Fibroblast of the aortic adventitia (primary cell): ENCODE data around the gene ZNF135. TPM values are rescaled to one million over a fixed set of nuclear protein-coding genes. Genes with fewer than 3 reads are reported as not detected.

Experiments
- DNase-seq: peaks from one replicate; pipeline ENCODE4 v3.0.0-alpha.2; 2010; ENCODE audit warnings: low read depth
- H3K4me3 ChIP-seq: 2 replicates; pipeline ENCODE4 v1.5.1; 2011; ENCODE audit warnings: low read depth, mild to moderate bottlenecking, control low read depth, low read length, moderate library complexity
- CTCF ChIP-seq: IDR thresholded peaks from 2 replicates; pipeline ENCODE4 v1.5.1; 2011; ENCODE audit warnings: mild to moderate bottlenecking, low read length, control low read depth, inconsistent platforms; ENCODE audit not compliant: insufficient read depth
- total RNA-seq: library from RNA; depleted of rRNA; stranded (reverse); fragments of >200 nt; gene quantifications from 2 replicates; pipeline ENCODE4 v1.2.3, GENCODE V29; 2012; ENCODE audit warnings: low replicate concordance

The ZNF135 gene
- total RNA-seq, 1 donor, result 2.2 TPM

GRCh38 chr19:58021541-58022282 is 37.4 kb upstream of the ZNF135 start:
- no peak overlapping the region for H3K4me3 ChIP-seq
- TF ChIP-seq CTCF, result peak; percentile 29
- peak; percentile 40 for DNase-seq

- DNase-seq, result no peak
- no peak for TF ChIP-seq CTCF
- H3K4me3 ChIP-seq, result no peak overlapping the region
These were observed 36.8 kb upstream of the ZNF135 start for GRCh38 chr19:58022283-58022660.

- no peak for DNase-seq
- no peak for TF ChIP-seq CTCF
- no peak overlapping the region for H3K4me3 ChIP-seq
These were observed 34.4 kb upstream of the ZNF135 start for GRCh38 chr19:58024661-58025060.

GRCh38 chr19:58033741-58034476 is 25.2 kb upstream of the ZNF135 start, which contains the start of gene ZSCAN1:
ZSCAN1 (plus strand) TSS chr19:58034025; CDS start chr19:58037837, 3,812 bp downstream.
- DNase-seq, result peak; percentile 14
- no peak for TF ChIP-seq CTCF
- peak within 1 kb of the TSS; percentile 13 for H3K4me3 ChIP-seq

GRCh38 chr19:58034477-58034793 is 24.6 kb upstream of the ZNF135 start:
- H3K4me3 ChIP-seq, result no peak overlapping the region
- TF ChIP-seq CTCF, result no peak
- no peak for DNase-seq

GRCh38 chr19:58035863-58036262 is 23.2 kb upstream of the ZNF135 start:
- DNase-seq, result no peak
- no peak for TF ChIP-seq CTCF
- H3K4me3 ChIP-seq, result no peak overlapping the region
